GM12801 (cell line): ENCODE measurements around the gene CENPVL3.

ENCODE experiments used
- CTCF ChIP-seq: IDR thresholded peaks from one replicate; pipeline ENCODE4 v1.5.1; 2011; ENCODE audit warnings: control low read depth; ENCODE audit not compliant: insufficient read length; ENCODE audit errors: extremely low read depth

Gene CENPVL3

GRCh38 chrX:51606446-51606845 is 12.3 kb downstream of the CENPVL3 start:
- TF ChIP-seq CTCF = no peak

- no peak for TF ChIP-seq CTCF
These were observed 19.8 kb downstream of the CENPVL3 start for GRCh38 chrX:51598899-51599298.

- TF ChIP-seq CTCF = no peak
These were observed 46.8 kb downstream of the CENPVL3 start for GRCh38 chrX:51571874-51572273.

GRCh38 chrX:51569561-51569960 is 49.2 kb downstream of the CENPVL3 start:
- no peak for TF ChIP-seq CTCF

GRCh38 chrX:51568586-51568985 is 50.1 kb downstream of the CENPVL3 start:
- TF ChIP-seq CTCF = no peak
